KOPT-K1 (cell line): ENCODE measurements around the gene NPY4R2.
"Not testable (repeated sequence)": the region's sequence is repeated elsewhere in the genome, so short reads cannot be mapped to it uniquely, and the experiment has no call there.

Experiments used
- H3K27ac ChIP-seq: fragments of 200-600 bp; sonication (generic); 2 replicates; pipeline ENCODE4 v1.5.1; 2016; ENCODE audit warnings: antibody characterized with exemption, mild to moderate bottlenecking, low read depth, low read length; ENCODE audit not compliant: poor library complexity, severe bottlenecking
- H3K36me3 ChIP-seq: fragments of 200-600 bp; sonication (generic); 2 replicates; pipeline ENCODE4 v1.5.1; 2017; ENCODE audit warnings: antibody characterized with exemption, mild to moderate bottlenecking, low read length, moderate library complexity; ENCODE audit not compliant: insufficient read depth
- H3K9me3 ChIP-seq: fragments of 200-600 bp; sonication (generic); 2 replicates; pipeline ENCODE4 v1.5.1; 2017; ENCODE audit warnings: antibody characterized with exemption, low read length, mild to moderate bottlenecking; ENCODE audit not compliant: insufficient read depth, poor library complexity, severe bottlenecking

The NPY4R2 gene

GRCh38 chr10:47918475-47918874 is at the start of gene NPY4R2:
NPY4R2 (plus strand) TSS chr10:47918662; CDS start chr10:47921988, 3,326 bp downstream.
- not testable (repeated sequence) for H3K27ac ChIP-seq, H3K36me3 ChIP-seq, H3K9me3 ChIP-seq

- not testable (repeated sequence) for H3K9me3 ChIP-seq, H3K36me3 ChIP-seq, H3K27ac ChIP-seq
Observed at GRCh38 chr10:47870887-47871286, 47.6 kb upstream of the NPY4R2 start.

GRCh38 chr10:47871485-47872180 is 46.8 kb upstream of the NPY4R2 start:
- not testable (repeated sequence) for H3K9me3 ChIP-seq, H3K27ac ChIP-seq, H3K36me3 ChIP-seq

- H3K9me3 ChIP-seq, H3K27ac ChIP-seq, H3K36me3 ChIP-seq: not testable (repeated sequence)
Observed at GRCh38 chr10:47872236-47872635, 46.2 kb upstream of the NPY4R2 start.

GRCh38 chr10:47884239-47884638 is 34.2 kb upstream of the NPY4R2 start:
- not testable (repeated sequence) for H3K36me3 ChIP-seq, H3K27ac ChIP-seq, H3K9me3 ChIP-seq

GRCh38 chr10:47884934-47885333 is 33.5 kb upstream of the NPY4R2 start:
- not testable (repeated sequence) for H3K36me3 ChIP-seq, H3K9me3 ChIP-seq, H3K27ac ChIP-seq

- not testable (repeated sequence) for H3K27ac ChIP-seq, H3K9me3 ChIP-seq, H3K36me3 ChIP-seq
Observed at GRCh38 chr10:47886356-47886755, 32.1 kb upstream of the NPY4R2 start.

GRCh38 chr10:47886827-47887226 is 31.6 kb upstream of the NPY4R2 start:
- H3K36me3 ChIP-seq, H3K27ac ChIP-seq, H3K9me3 ChIP-seq: not testable (repeated sequence)

- H3K9me3 ChIP-seq, H3K27ac ChIP-seq, H3K36me3 ChIP-seq: not testable (repeated sequence)
Observed at GRCh38 chr10:47890737-47891136, 27.7 kb upstream of the NPY4R2 start.

GRCh38 chr10:47892494-47893261 is 25.8 kb upstream of the NPY4R2 start:
- H3K9me3 ChIP-seq, H3K36me3 ChIP-seq, H3K27ac ChIP-seq: not testable (repeated sequence)

- H3K27ac ChIP-seq, H3K36me3 ChIP-seq, H3K9me3 ChIP-seq: not testable (repeated sequence)
Observed at GRCh38 chr10:47894571-47894970, 23.9 kb upstream of the NPY4R2 start.

GRCh38 chr10:47897813-47898212 is 20.6 kb upstream of the NPY4R2 start:
- H3K9me3 ChIP-seq, H3K27ac ChIP-seq, H3K36me3 ChIP-seq: not testable (repeated sequence)

GRCh38 chr10:47909333-47909732 is 9.1 kb upstream of the NPY4R2 start:
- H3K27ac ChIP-seq, H3K9me3 ChIP-seq, H3K36me3 ChIP-seq: not testable (repeated sequence)

- H3K27ac ChIP-seq, H3K9me3 ChIP-seq, H3K36me3 ChIP-seq: not testable (repeated sequence)
Observed at GRCh38 chr10:47910486-47910885, 8.0 kb upstream of the NPY4R2 start.

GRCh38 chr10:47914052-47914451 is 4.4 kb upstream of the NPY4R2 start:
- not testable (repeated sequence) for H3K9me3 ChIP-seq, H3K27ac ChIP-seq, H3K36me3 ChIP-seq
